ENCODE data around the gene ZCCHC8. TPM values are rescaled to one million over a fixed set of nuclear protein-coding genes. Genes with fewer than 3 reads are reported as not detected.
"Not testable (repeated sequence)": the region's sequence is repeated elsewhere in the genome, so short reads cannot be mapped to it uniquely, and the experiment has no call there.

ZCCHC8 gene
- polyA plus RNA-seq, 1 donor (not counting 4 experiments of a cell fraction or from before 2014, with no cell fraction given): 14.0 TPM

DNA sequence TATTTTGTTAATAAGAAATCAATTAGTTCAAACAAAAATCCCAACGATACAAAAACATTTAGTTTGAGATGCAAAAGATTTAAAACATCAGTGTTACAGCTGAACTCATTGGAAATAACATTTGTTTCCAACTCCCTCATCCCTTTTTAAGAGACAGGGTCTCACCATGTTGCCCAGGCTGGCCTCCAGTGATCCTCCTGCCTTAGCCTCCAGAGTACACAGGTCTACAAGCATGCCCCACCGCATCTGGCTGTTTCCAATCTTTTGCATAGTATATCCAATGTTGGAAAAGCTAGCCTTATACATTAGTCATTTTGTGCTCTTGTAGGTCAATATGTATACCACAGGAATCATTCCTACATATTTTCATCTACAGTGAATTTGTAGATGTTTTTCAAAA is 14.5 kb upstream of the ZCCHC8 start:
- TF ChIP-seq EZH2 (IDR thresholded peaks at IDR 0.05; ENCODE audit: low read length): no peak
- TF ChIP-seq, protein P1, sequence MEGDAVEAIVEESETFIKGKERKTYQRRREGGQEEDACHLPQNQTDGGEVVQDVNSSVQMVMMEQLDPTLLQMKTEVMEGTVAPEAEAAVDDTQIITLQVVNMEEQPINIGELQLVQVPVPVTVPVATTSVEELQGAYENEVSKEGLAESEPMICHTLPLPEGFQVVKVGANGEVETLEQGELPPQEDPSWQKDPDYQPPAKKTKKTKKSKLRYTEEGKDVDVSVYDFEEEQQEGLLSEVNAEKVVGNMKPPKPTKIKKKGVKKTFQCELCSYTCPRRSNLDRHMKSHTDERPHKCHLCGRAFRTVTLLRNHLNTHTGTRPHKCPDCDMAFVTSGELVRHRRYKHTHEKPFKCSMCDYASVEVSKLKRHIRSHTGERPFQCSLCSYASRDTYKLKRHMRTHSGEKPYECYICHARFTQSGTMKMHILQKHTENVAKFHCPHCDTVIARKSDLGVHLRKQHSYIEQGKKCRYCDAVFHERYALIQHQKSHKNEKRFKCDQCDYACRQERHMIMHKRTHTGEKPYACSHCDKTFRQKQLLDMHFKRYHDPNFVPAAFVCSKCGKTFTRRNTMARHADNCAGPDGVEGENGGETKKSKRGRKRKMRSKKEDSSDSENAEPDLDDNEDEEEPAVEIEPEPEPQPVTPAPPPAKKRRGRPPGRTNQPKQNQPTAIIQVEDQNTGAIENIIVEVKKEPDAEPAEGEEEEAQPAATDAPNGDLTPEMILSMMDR (optimal IDR thresholded peaks at IDR 0.05 in 1 of 3, IDR thresholded peaks at IDR 0.05 in 1 of 3, conservative IDR thresholded peaks at IDR 0.05 in 1 of 3; ENCODE audit: extremely low read depth in 1 of 3, insufficient read depth in 2 of 3, low read length in 3 of 3): no peak
- H4K20me1 ChIP-seq (ENCODE audit: control insufficient read depth, extremely low read depth, insufficient read depth, low read length): peaks cover 35% of the 10 kb centered on the region
- H3K4me2 ChIP-seq (ENCODE audit: control insufficient read depth, extremely low read depth, insufficient read depth, low read depth, low read length): no peak overlapping the region
- H3K36me3 ChIP-seq (ENCODE audit: control insufficient read depth in 2 of 2, extremely low read depth in 1 of 2, insufficient read depth in 2 of 2, low read length in 2 of 2): peaks cover 36 to 76% of the 10 kb centered on the region in 2 experiments
- H3K9me3 ChIP-seq (ENCODE audit: control insufficient read depth, low read depth, low read length): no peaks in the 10 kb centered on the region
- dilution Hi-C loops (cut with MboI; ENCODE audit: extremely low pct_ligation_motif_present, low sequenced_read_pairs): no loop called here
- H3K9ac ChIP-seq (ENCODE audit: control insufficient read depth, extremely low read depth, insufficient read depth, low read length): no peak overlapping the region
- H3K79me2 ChIP-seq (ENCODE audit: control insufficient read depth, insufficient read depth, low read length): peaks cover 74% of the 10 kb centered on the region
- FAIRE-seq (no peak), DNase-seq (ENCODE audit: low read depth, low spot score) (no peak)
- no peak overlapping the region for H2AFZ ChIP-seq (ENCODE audit: control insufficient read depth, low read length)
- no peaks in the 10 kb centered on the region for H3K4me1 ChIP-seq (ENCODE audit: control insufficient read depth, extremely low read depth, insufficient read depth, low read length)
- H3K9me1 ChIP-seq (ENCODE audit: control insufficient read depth, extremely low read depth, insufficient read depth, low read length): no peaks in the 10 kb centered on the region
- H3K27me3 ChIP-seq (ENCODE audit: control insufficient read depth, extremely low read depth, insufficient read depth, low read length): no peaks in the 10 kb centered on the region
- H3K4me3 ChIP-seq (ENCODE audit: control insufficient read depth in 2 of 3, extremely low read depth in 1 of 3, insufficient read depth in 2 of 3, low read depth in 1 of 3, low read length in 3 of 3): no peak overlapping the region
- H3K27ac ChIP-seq (ENCODE audit: control insufficient read depth, insufficient read depth, low read length): no peak overlapping the region

DNA sequence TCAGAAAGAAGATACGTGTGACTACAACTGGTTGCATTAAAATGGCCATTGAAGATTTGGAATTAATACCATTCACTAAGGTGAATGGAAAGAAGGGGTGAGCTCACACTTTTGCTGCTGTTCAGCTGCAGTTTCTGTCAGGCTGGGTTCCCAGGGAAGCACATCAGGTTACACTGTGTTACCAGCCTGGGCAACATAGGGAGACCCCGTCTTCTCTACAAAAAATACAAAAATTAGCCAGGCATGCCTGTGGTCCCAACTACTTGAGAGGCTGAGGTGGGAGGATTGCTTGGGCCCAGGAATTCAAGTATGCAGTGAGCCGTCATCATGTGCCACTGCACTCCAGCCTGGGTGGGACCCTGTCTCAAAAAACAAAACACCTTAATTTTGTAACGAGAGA is 12.9 kb upstream of the ZCCHC8 start:
- peaks cover 25% of the 10 kb centered on the region for H4K20me1 ChIP-seq (ENCODE audit: control insufficient read depth, extremely low read depth, insufficient read depth, low read length)
- peaks cover 33 to 74% of the 10 kb centered on the region in 2 experiments for H3K36me3 ChIP-seq (ENCODE audit: control insufficient read depth in 2 of 2, extremely low read depth in 1 of 2, insufficient read depth in 2 of 2, low read length in 2 of 2)
- no peak overlapping the region for H3K4me2 ChIP-seq (ENCODE audit: control insufficient read depth, extremely low read depth, insufficient read depth, low read depth, low read length)
- TF ChIP-seq, protein P1 (optimal IDR thresholded peaks at IDR 0.05 in 1 of 3, IDR thresholded peaks at IDR 0.05 in 1 of 3, conservative IDR thresholded peaks at IDR 0.05 in 1 of 3; ENCODE audit: extremely low read depth in 1 of 3, insufficient read depth in 2 of 3, low read length in 3 of 3): no peak
- no peak for TF ChIP-seq EZH2 (IDR thresholded peaks at IDR 0.05; ENCODE audit: low read length)
- H3K4me3 ChIP-seq (ENCODE audit: control insufficient read depth in 2 of 3, extremely low read depth in 1 of 3, insufficient read depth in 2 of 3, low read depth in 1 of 3, low read length in 3 of 3): no peak overlapping the region
- H3K79me2 ChIP-seq (ENCODE audit: control insufficient read depth, insufficient read depth, low read length): peaks cover 63% of the 10 kb centered on the region
- no peak overlapping the region for H3K9ac ChIP-seq (ENCODE audit: control insufficient read depth, extremely low read depth, insufficient read depth, low read length)
- no peaks in the 10 kb centered on the region for H3K9me1 ChIP-seq (ENCODE audit: control insufficient read depth, extremely low read depth, insufficient read depth, low read length)
- no peak for FAIRE-seq
- H3K4me1 ChIP-seq (ENCODE audit: control insufficient read depth, extremely low read depth, insufficient read depth, low read length): no peaks in the 10 kb centered on the region
- dilution Hi-C loops (cut with MboI; ENCODE audit: extremely low pct_ligation_motif_present, low sequenced_read_pairs): no loop called here
- DNase-seq (ENCODE audit: low read depth, low spot score): no peak
- no peak overlapping the region for H2AFZ ChIP-seq (ENCODE audit: control insufficient read depth, low read length)
- no peak overlapping the region for H3K27ac ChIP-seq (ENCODE audit: control insufficient read depth, insufficient read depth, low read length)
- H3K27me3 ChIP-seq (ENCODE audit: control insufficient read depth, extremely low read depth, insufficient read depth, low read length): no peaks in the 10 kb centered on the region
- no peaks in the 10 kb centered on the region for H3K9me3 ChIP-seq (ENCODE audit: control insufficient read depth, low read depth, low read length)

DNA sequence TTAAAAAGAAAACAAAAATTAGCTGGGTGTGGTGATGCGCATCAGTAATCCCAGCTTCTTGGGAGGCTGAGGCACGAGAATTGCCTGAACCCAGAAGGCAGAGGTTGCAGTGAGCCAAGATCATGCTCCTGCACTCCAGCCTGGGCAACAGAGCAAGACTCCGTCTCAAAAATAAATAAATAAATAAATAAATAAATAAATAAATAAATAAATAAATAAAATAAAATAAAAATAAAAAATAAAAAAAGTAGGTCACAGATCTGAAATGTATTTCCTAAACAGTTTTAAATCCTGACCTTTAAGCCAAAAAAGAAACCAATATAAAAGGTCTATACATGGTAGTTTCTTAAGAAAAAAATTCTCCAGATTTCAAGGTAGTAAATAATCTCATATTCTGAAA is 12.3 kb upstream of the ZCCHC8 start:
- Histone ChIP-seq H4K20me1 (ENCODE audit: control insufficient read depth, extremely low read depth, insufficient read depth, low read length) (peaks cover 23% of the 10 kb centered on the region), H3K36me3 (ENCODE audit: control insufficient read depth in 2 of 2, extremely low read depth in 1 of 2, insufficient read depth in 2 of 2, low read length in 2 of 2) (peaks cover 33 to 74% of the 10 kb centered on the region in 2 experiments), H3K79me2 (ENCODE audit: control insufficient read depth, insufficient read depth, low read length) (peaks cover 60% of the 10 kb centered on the region)
- dilution Hi-C loops (cut with MboI; ENCODE audit: extremely low pct_ligation_motif_present, low sequenced_read_pairs); H3K27me3 ChIP-seq (ENCODE audit: control insufficient read depth, extremely low read depth, insufficient read depth, low read length); H3K4me2 ChIP-seq (ENCODE audit: control insufficient read depth, extremely low read depth, insufficient read depth, low read depth, low read length); H3K4me3 ChIP-seq (ENCODE audit: control insufficient read depth in 2 of 3, extremely low read depth in 1 of 3, insufficient read depth in 2 of 3, low read depth in 1 of 3, low read length in 3 of 3); H3K4me1 ChIP-seq (ENCODE audit: control insufficient read depth, extremely low read depth, insufficient read depth, low read length); FAIRE-seq; H3K9me3 ChIP-seq (ENCODE audit: control insufficient read depth, low read depth, low read length); H3K9ac ChIP-seq (ENCODE audit: control insufficient read depth, extremely low read depth, insufficient read depth, low read length); H3K27ac ChIP-seq (ENCODE audit: control insufficient read depth, insufficient read depth, low read length); H3K9me1 ChIP-seq (ENCODE audit: control insufficient read depth, extremely low read depth, insufficient read depth, low read length); DNase-seq (ENCODE audit: low read depth, low spot score); H2AFZ ChIP-seq (ENCODE audit: control insufficient read depth, low read length): not testable (repeated sequence)
